SK-N-SH (cell line): ENCODE results near the gene TAF1A. TPM values are rescaled to one million over a fixed set of nuclear protein-coding genes. Genes with fewer than 3 reads are reported as not detected.

Source experiments
- CTCF ChIA-PET: fragments of 300-600, 350-600 bp; formaldehyde crosslinking; extraction: SDS; loops from one replicate; lab custom pipeline; 2021; lab: Yijun Ruan, JAX
- POLR2A ChIA-PET: fragments of 350-600 bp; sonication (Branson Sonifier 250); formaldehyde crosslinking; extraction: SDS; loops from one replicate; lab custom pipeline; 2020; ENCODE audit warnings: antibody characterized with exemption, inconsistent platforms; lab: Yijun Ruan, JAX
- DNase-seq: peaks from one replicate; pipeline ENCODE4 v3.0.0; 2012
- H2AFZ ChIP-seq: fragments of 200-600 bp; sonication (generic); 2 replicates; pipeline ENCODE4 v1.8.1; 2016; ENCODE audit warnings: antibody characterized with exemption, mild to moderate bottlenecking, low read depth
- H3F3A ChIP-seq: fragments of 200-600 bp; sonication (generic); replicated peaks from 2 replicates; pipeline ENCODE3; 2016; ENCODE audit warnings: antibody characterized with exemption, mild to moderate bottlenecking; ENCODE audit not compliant: insufficient read depth
- H3K27ac ChIP-seq, 2 experiments: fragments of 200-500 bp in 1 of 2; fragments of 200-600 bp in 1 of 2; sonication (Bioruptor generic) in 1 of 2; sonication (generic), shearing (Covaris generic) in 1 of 2; 2 replicates each; pipeline versions ENCODE4 v1.5.1 to v1.6.1; 2014 to 2016; ENCODE audit warnings: low read depth in 2 of 2, inconsistent platforms in 1 of 2, low read length in 1 of 2, mild to moderate bottlenecking in 1 of 2, mixed read lengths in 1 of 2
- H3K27me3 ChIP-seq: fragments of 200-600 bp; sonication (generic), shearing (Covaris generic); 2 replicates; pipeline ENCODE4 v1.6.1; 2016; ENCODE audit warnings: mixed run types; ENCODE audit not compliant: insufficient read depth
- H3K36me3 ChIP-seq, 2 experiments: fragments of 200-500 bp in 1 of 2; fragments of 200-600 bp in 1 of 2; sonication (Bioruptor generic) in 1 of 2; sonication (generic) in 1 of 2; replicated peaks in 1 of 2; 2 replicates each; pipeline versions ENCODE3 to v1.5.1; 2014 to 2016; ENCODE audit warnings: low read length in 1 of 2, mild to moderate bottlenecking in 1 of 2; ENCODE audit not compliant: insufficient read depth in 2 of 2, control insufficient read depth in 1 of 2
- H3K4me1 ChIP-seq, 2 experiments: fragments of 200-500 bp in 1 of 2; fragments of 200-600 bp in 1 of 2; sonication (Bioruptor generic) in 1 of 2; sonication (generic), shearing (Covaris generic) in 1 of 2; 2 replicates each; pipeline versions ENCODE4 v1.5.1 to v1.6.1; 2014 to 2016; ENCODE audit warnings: low read depth in 1 of 2, low read length in 1 of 2, mixed run types in 1 of 2; ENCODE audit not compliant: insufficient read depth in 2 of 2, control insufficient read depth in 1 of 2
- H3K4me2 ChIP-seq: fragments of 200-600 bp; sonication (generic), shearing (Covaris generic); 2 replicates; pipeline ENCODE4 v1.6.1; 2017; ENCODE audit warnings: mixed run types
- H3K4me3 ChIP-seq, 2 experiments: fragments of 200-500 bp in 1 of 2; fragments of 200-600 bp in 1 of 2; sonication (Bioruptor generic) in 1 of 2; sonication (generic), shearing (Covaris generic) in 1 of 2; 2 replicates each; pipeline versions ENCODE4 v1.5.1 to v1.8.1; 2014 to 2016; ENCODE audit warnings: low read depth in 2 of 2, inconsistent platforms in 1 of 2, low read length in 1 of 2, mild to moderate bottlenecking in 1 of 2, mixed read lengths in 1 of 2, moderate library complexity in 1 of 2
- H3K79me2 ChIP-seq: fragments of 200-600 bp; sonication (generic); 2 replicates; pipeline ENCODE4 v1.8.1; 2017; ENCODE audit warnings: mild to moderate bottlenecking; ENCODE audit not compliant: insufficient read depth
- H3K9ac ChIP-seq: fragments of 200-600 bp; sonication (generic); 2 replicates; pipeline ENCODE4 v1.6.1; 2017; ENCODE audit warnings: mixed run types
- H3K9me2 ChIP-seq: fragments of 200-600 bp; sonication (generic); 2 replicates; pipeline ENCODE4 v1.6.1; 2017; ENCODE audit warnings: mixed run types
- H3K9me3 ChIP-seq: fragments of 200-600 bp; sonication (generic); 2 replicates; pipeline ENCODE4 v1.6.1; 2017; ENCODE audit warnings: mixed run types, mild to moderate bottlenecking, moderate library complexity
- H4K20me1 ChIP-seq: fragments of 200-600 bp; sonication (generic); 2 replicates; pipeline ENCODE4 v1.6.1; 2017; ENCODE audit warnings: mild to moderate bottlenecking, mixed run types; ENCODE audit not compliant: insufficient read depth
- ELF1 ChIP-seq: IDR thresholded peaks from 2 replicates; pipeline ENCODE4 v1.4.0; 2012
- EP300 ChIP-seq, 2 experiments: IDR thresholded peaks; 2 replicates each; pipeline versions ENCODE4 v1.4.0 to v1.6.1; 2012; ENCODE audit warnings: borderline replicate concordance in 1 of 2, low read depth in 1 of 2, low read length in 1 of 2
- FOXJ3 ChIP-seq: sonication (generic); formaldehyde crosslinking; IDR thresholded peaks from 2 replicates; pipeline ENCODE4 v1.5.1; 2020; ENCODE audit warnings: mild to moderate bottlenecking, missing genetic modification reagents
- FOXM1 ChIP-seq: IDR thresholded peaks from 2 replicates; pipeline ENCODE4 v1.4.0; 2012; ENCODE audit warnings: low read depth, mild to moderate bottlenecking
- GATA2 ChIP-seq: sonication (generic); formaldehyde crosslinking; IDR thresholded peaks from 2 replicates; pipeline ENCODE4 v1.5.0; 2020; ENCODE audit warnings: mild to moderate bottlenecking, missing genetic modification reagents
- JUND ChIP-seq: IDR thresholded peaks from 2 replicates; pipeline ENCODE4 v1.4.0; 2012
- MAX ChIP-seq: IDR thresholded peaks from 2 replicates; pipeline ENCODE4 v1.4.0; 2012; ENCODE audit warnings: low read depth
- MEF2A ChIP-seq: IDR thresholded peaks from 2 replicates; pipeline ENCODE4 v1.4.0; 2012; ENCODE audit warnings: low read depth, borderline replicate concordance
- NFIC ChIP-seq: IDR thresholded peaks from 2 replicates; pipeline ENCODE4 v1.4.0; 2012; ENCODE audit warnings: borderline replicate concordance
- RAD21 ChIP-seq: IDR thresholded peaks from 2 replicates; pipeline ENCODE4 v1.6.1; 2012; ENCODE audit warnings: mild to moderate bottlenecking, low read length
- RCOR1 ChIP-seq: fragments of 150-350 bp; IDR thresholded peaks from 2 replicates; pipeline ENCODE4 v1.6.1; 2017; ENCODE audit warnings: antibody characterized with exemption, low read length
- RFX5 ChIP-seq: IDR thresholded peaks from 2 replicates; pipeline ENCODE4 v1.6.1; 2012; ENCODE audit warnings: mild to moderate bottlenecking, improper control_type of control experiment, low read length
- TCF12 ChIP-seq: IDR thresholded peaks from 2 replicates; pipeline ENCODE4 v1.4.0; 2012
- TEAD4 ChIP-seq: IDR thresholded peaks from 2 replicates; pipeline ENCODE4 v1.4.0; 2012; ENCODE audit warnings: mild to moderate bottlenecking, borderline replicate concordance; ENCODE audit not compliant: insufficient read depth
- WGBS: methylation state at CpG from one replicate; pipeline ENCODE4 v1.1.6; 2017; ENCODE audit warnings: low lambda C conversion rate; 5-methylcytosine and 5-hydroxymethylcytosine counted together
- polyA plus RNA-seq, 3 experiments: library from polyadenylated mRNA; depleted of rRNA; stranded (reverse); fragments of >200 nt; gene quantifications; 2 replicates each; pipeline ENCODE4 v1.2.3, GENCODE V29; 2012
- TF ChIP-seq, protein P1 (sequence below): IDR thresholded peaks from 2 replicates; pipeline ENCODE4 v1.6.1; 2012; ENCODE audit warnings: mild to moderate bottlenecking, low read depth, low read length, moderate library complexity

Gene TAF1A
- polyA plus RNA-seq, 1 of the 3 experiments (the other 2 are of a cell fraction) = 4.6 TPM

DNA sequence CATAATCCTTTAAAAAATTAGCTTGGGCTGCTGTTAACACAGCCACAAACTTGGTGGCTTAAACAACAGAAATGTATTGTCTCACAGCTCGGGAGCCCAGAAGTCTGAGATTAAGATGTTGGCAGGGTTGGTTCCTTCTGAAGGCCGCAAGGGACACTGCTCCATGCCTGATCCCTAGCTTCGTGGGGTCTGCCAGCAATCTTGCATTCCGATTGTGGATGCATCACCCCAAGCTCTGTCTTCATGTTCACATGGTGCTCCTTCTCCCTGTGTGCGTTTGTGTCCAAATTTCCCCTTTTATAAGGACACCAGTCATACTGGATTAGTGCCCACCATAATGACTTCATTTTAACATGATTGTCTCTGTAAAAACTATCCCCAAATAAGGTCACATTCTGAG is 36.9 kb downstream of the TAF1A start:
- Histone ChIP-seq H3K9ac (no peak overlapping the region), H3K4me2 (no peak overlapping the region), H2AFZ (no peak overlapping the region), H3F3A (peaks cover 11% of the 10 kb centered on the region), H3K4me1 (no peaks in the 10 kb centered on the region), H3K9me2 (no peaks in the 10 kb centered on the region), H3K79me2 (no peaks in the 10 kb centered on the region), H3K4me3 (no peak overlapping the region), H3K9me3 (no peaks in the 10 kb centered on the region)
- CTCF ChIA-PET = no interaction called here
- POLR2A ChIA-PET = no interaction called here
- TF ChIP-seq GATA2 (no peak), MEF2A (no peak), EP300 (IDR thresholded peaks at IDR 0.05; ENCODE audit: borderline replicate concordance in 1 of 2, low read depth in 1 of 2, low read length in 1 of 2) (no peak), FOXM1 (no peak)
- TF ChIP-seq, all 33 proteins: peak for 0
- Histone ChIP-seq H3K36me3 (peaks cover 18 to 19% of the 10 kb centered on the region in 2 experiments), H4K20me1 (no peaks in the 10 kb centered on the region), H3K27me3 (no peaks in the 10 kb centered on the region), H3K27ac (no peak overlapping the region)
- DNase-seq = no peak
- WGBS = 97% methylated on average over 4 of the region's 5 CpGs

GRCh38 chr1:222547944-222548671 is 41.6 kb downstream of the TAF1A start, which contains the start of gene HHIPL2:
Gene HHIPL2 (minus strand): TSS chr1:222548104. CDS start chr1:222548044, 60 bp downstream.
- 76% methylated on average over 6 of the region's 8 CpGs for WGBS
- no peak within 1 kb of the TSS for H3K9ac ChIP-seq

More at GRCh38 chr1:222547944-222548671, 41.6 kb downstream of the TAF1A start, which contains the start of gene HHIPL2:
- Histone ChIP-seq H4K20me1 (no peaks in the 10 kb centered on the region), H3K9me3 (no peaks in the 10 kb centered on the region), H3K79me2 (no peaks in the 10 kb centered on the region), H3K27ac (peak within 1 kb of the TSS; percentile 30 to 36; a peak in 3 of 4 replicates), H3K4me1 (peaks cover 0 to 19% of the 10 kb centered on the region in 2 experiments; a peak in 1 of 4 replicates), H3K4me3 (0 out of 4 replicates have a peak within 1 kb of the TSS, but pooled peaks of 1 of the 2 experiments have one; percentile 16), H3K4me2 (peak within 1 kb of the TSS; percentile 66), H2AFZ (peak within 1 kb of the TSS; percentile 27), H3F3A (no peaks in the 10 kb centered on the region), H3K36me3 (no peaks in the 10 kb centered on the region), H3K27me3 (no peaks in the 10 kb centered on the region), H3K9me2 (no peaks in the 10 kb centered on the region)
- CTCF ChIA-PET = interaction anchor here (1.4 to 2.2 kb wide), 2 partner anchors 11 to 93 kb away, joined by 4 to 10 read pairs; no protein-coding TSS in a partner anchor
- TF ChIP-seq TEAD4 (no peak), NFIC (no peak), RCOR1 (no peak), FOXJ3 (CRISPR knock-in tag) (no peak), RFX5 (no peak), GATA2 (no peak), MEF2A (no peak), TCF12 (no peak), ELF1 (no peak), RAD21 (no peak), MAX (no peak), JUND (no peak)
- TF ChIP-seq, protein P1, sequence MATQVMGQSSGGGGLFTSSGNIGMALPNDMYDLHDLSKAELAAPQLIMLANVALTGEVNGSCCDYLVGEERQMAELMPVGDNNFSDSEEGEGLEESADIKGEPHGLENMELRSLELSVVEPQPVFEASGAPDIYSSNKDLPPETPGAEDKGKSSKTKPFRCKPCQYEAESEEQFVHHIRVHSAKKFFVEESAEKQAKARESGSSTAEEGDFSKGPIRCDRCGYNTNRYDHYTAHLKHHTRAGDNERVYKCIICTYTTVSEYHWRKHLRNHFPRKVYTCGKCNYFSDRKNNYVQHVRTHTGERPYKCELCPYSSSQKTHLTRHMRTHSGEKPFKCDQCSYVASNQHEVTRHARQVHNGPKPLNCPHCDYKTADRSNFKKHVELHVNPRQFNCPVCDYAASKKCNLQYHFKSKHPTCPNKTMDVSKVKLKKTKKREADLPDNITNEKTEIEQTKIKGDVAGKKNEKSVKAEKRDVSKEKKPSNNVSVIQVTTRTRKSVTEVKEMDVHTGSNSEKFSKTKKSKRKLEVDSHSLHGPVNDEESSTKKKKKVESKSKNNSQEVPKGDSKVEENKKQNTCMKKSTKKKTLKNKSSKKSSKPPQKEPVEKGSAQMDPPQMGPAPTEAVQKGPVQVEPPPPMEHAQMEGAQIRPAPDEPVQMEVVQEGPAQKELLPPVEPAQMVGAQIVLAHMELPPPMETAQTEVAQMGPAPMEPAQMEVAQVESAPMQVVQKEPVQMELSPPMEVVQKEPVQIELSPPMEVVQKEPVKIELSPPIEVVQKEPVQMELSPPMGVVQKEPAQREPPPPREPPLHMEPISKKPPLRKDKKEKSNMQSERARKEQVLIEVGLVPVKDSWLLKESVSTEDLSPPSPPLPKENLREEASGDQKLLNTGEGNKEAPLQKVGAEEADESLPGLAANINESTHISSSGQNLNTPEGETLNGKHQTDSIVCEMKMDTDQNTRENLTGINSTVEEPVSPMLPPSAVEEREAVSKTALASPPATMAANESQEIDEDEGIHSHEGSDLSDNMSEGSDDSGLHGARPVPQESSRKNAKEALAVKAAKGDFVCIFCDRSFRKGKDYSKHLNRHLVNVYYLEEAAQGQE = no peak
- POLR2A ChIA-PET = no interaction called here
- no peak for DNase-seq
